Prostate gland (tissue), 2 donors: ENCODE data around the gene RBP7.
"Not testable (repeated sequence)": the region's sequence is repeated elsewhere in the genome, so short reads cannot be mapped to it uniquely, and the experiment has no call there.

Experiments
- CTCF ChIP-seq, 4 experiments: fragments of 200-600 bp in 2 of 4; fragments of 450-650 bp in 2 of 4; sonication (generic) in 2 of 4; IDR thresholded peaks; 1 replicate in 3 of 4; 2 replicates in 1 of 4; pipeline ENCODE4 v1.5.1; 2016 to 2019; ENCODE audit warnings: antibody characterized with exemption in 4 of 4, mild to moderate bottlenecking in 2 of 4, moderate library complexity in 2 of 4
- POLR2A ChIP-seq: fragments of 450-650 bp; IDR thresholded peaks from one replicate; pipeline ENCODE4 v1.6.1; 2016; ENCODE audit warnings: antibody characterized with exemption, mild to moderate bottlenecking
- POLR2AphosphoS5 ChIP-seq: sonication (generic); formaldehyde crosslinking; IDR thresholded peaks from one replicate; pipeline ENCODE4 v1.6.1; 2017; ENCODE audit warnings: antibody characterized with exemption

DNA sequence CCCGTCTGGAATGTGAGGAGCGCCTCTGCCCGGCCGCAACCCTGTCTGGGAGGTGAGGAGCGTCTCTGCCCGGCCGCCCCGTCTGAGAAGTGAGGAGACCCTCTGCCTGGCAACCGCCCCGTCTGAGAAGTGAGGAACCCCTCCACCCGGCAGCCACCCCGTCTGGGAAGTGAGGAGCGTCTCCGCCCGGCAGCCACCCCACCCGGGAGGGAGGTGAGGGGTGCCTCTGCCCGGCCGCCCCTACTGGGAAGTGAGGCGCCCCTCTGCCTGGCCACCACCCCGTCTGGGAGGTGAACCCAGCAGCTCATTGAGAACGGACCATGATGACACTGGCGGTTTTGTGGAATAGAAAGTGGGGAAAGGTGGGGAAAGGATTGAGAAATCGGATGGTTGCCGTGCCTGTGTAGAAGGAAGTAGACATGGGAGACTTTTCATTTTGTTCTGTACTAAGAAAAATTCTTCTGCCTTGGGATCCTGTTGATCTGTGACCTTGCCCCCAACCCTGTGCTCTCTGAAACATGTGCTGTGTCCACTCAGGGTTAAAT lies 32.0 kb downstream of the RBP7 start:
- TF ChIP-seq CTCF (IDR thresholded peaks at IDR 0.05); POLR2A; POLR2AphosphoS5: not testable (repeated sequence)
